ENCODE data around the gene KIAA0319L.
"Not testable (repeated sequence)": the region's sequence is repeated elsewhere in the genome, so short reads cannot be mapped to it uniquely, and the experiment has no call there.

The KIAA0319L gene

DNA sequence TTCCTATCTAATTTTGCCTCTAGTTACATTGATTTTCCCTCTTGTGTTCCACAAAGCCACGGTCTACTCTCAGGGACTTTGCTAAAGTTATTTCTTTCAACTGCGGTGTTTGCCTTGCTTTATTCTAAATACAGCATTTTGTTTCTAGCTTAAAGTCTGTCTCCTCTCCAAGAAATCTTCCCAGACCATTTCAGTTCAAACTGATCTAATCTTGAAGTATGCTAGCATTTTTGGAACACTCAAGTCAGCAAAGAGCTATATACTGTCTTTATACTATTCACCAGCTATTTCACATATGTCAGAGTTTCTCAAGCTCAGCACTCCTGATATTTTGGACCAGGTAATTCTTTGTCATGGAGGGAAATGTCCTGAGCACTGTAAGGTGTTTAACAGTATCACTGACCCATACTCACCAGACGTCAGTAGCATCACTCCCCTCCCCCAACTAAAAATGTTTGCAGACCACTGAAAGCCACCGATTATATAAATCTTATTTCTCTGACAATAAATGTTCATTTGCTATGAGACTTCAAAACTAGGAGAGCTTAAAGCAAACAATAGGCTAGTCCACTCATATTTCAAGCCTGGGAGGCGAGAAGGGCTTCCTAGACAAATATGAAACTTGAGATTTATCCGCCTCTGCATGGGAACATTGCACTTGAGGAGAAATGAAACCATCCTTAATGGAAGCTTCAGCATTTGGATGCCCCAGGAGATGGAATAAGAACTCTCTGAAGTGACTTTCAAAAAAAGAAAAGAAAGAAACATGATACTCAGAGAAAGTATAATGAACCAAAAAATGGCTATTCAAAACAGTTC, 81.1 kb downstream of the KIAA0319L start:
- no peak for DNase-seq (ENCODE audit: low read depth)
- TF ChIP-seq, protein P1, sequence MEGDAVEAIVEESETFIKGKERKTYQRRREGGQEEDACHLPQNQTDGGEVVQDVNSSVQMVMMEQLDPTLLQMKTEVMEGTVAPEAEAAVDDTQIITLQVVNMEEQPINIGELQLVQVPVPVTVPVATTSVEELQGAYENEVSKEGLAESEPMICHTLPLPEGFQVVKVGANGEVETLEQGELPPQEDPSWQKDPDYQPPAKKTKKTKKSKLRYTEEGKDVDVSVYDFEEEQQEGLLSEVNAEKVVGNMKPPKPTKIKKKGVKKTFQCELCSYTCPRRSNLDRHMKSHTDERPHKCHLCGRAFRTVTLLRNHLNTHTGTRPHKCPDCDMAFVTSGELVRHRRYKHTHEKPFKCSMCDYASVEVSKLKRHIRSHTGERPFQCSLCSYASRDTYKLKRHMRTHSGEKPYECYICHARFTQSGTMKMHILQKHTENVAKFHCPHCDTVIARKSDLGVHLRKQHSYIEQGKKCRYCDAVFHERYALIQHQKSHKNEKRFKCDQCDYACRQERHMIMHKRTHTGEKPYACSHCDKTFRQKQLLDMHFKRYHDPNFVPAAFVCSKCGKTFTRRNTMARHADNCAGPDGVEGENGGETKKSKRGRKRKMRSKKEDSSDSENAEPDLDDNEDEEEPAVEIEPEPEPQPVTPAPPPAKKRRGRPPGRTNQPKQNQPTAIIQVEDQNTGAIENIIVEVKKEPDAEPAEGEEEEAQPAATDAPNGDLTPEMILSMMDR (IDR thresholded peaks at IDR 0.05; ENCODE audit: low read length, missing control alignments), result no peak
- H3K4me3 ChIP-seq (replicated peaks; ENCODE audit: low read depth, low read length), result no peak overlapping the region

GRCh38 chr1:35475356-35475755, 81.8 kb downstream of the KIAA0319L start:
- TF ChIP-seq, protein P1 (IDR thresholded peaks at IDR 0.05; ENCODE audit: low read length, missing control alignments), result no peak
- DNase-seq (ENCODE audit: low read depth), result peak; percentile 31
- no peak overlapping the region for H3K4me3 ChIP-seq (replicated peaks; ENCODE audit: low read depth, low read length)

- not testable (repeated sequence) for DNase-seq (ENCODE audit: low read depth); H3K4me3 ChIP-seq (replicated peaks; ENCODE audit: low read depth, low read length)
These were observed 84.0 kb downstream of the KIAA0319L start for GRCh38 chr1:35473216-35473615.

- no peak for DNase-seq (ENCODE audit: low read depth)
- no peak overlapping the region for H3K4me3 ChIP-seq (replicated peaks; ENCODE audit: low read depth, low read length)
- TF ChIP-seq, protein P1 (IDR thresholded peaks at IDR 0.05; ENCODE audit: low read length, missing control alignments), result no peak
These were observed 86.1 kb downstream of the KIAA0319L start for GRCh38 chr1:35470977-35471613.

DNA sequence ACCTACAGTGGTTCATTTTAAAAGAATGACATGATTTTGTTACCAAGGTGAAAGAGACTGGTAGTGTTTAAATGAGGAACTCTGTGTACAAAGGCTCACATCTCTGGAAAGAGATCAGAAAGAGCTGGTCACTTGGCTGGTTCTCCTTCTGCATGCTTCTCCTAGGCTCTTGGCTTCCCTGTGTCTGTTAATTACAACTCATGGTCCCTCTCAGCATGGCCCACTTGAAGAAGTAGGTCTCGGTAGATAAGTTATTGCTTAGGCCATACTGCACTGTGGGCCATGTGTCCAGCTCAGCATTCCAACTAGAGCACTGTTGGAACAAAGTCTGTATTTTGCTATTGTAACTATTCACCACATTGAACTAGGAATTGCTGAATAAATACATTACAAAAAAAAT, 91.1 kb downstream of the KIAA0319L start:
- TF ChIP-seq, protein P1 (IDR thresholded peaks at IDR 0.05; ENCODE audit: low read length, missing control alignments), result no peak
- no peak for DNase-seq (ENCODE audit: low read depth)
- no peak overlapping the region for H3K4me3 ChIP-seq (replicated peaks; ENCODE audit: low read depth, low read length)

GRCh38 chr1:35463749-35464148, 93.5 kb downstream of the KIAA0319L start:
- DNase-seq (ENCODE audit: low read depth); H3K4me3 ChIP-seq (replicated peaks; ENCODE audit: low read depth, low read length): not testable (repeated sequence)

DNA sequence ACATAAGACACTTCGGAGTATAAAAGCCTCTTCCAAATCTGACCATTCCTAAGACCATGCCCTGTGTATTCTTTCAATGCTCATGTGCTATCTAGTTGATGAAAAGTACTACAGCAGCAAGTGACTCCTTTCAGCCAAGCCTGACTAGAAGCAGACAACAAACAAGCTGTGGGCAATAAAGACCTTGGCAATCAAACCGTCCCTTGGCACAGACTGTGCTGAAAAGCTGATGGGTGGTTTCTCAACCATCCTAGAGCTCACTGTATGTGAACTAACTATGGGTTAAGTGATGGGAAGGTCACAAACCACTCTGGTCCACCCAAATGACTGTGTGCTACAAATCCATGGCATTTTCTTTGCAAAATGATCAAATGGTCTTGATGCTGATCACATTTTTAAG, 94.0 kb downstream of the KIAA0319L start:
- H3K4me3 ChIP-seq (replicated peaks; ENCODE audit: low read depth, low read length), result no peak overlapping the region
- DNase-seq (ENCODE audit: low read depth), result no peak
- TF ChIP-seq, protein P1 (IDR thresholded peaks at IDR 0.05; ENCODE audit: low read length, missing control alignments), result no peak
